Chondrocyte (in vitro differentiated cells): ENCODE data around the gene MAGI3. TPM values are rescaled to one million over a fixed set of nuclear protein-coding genes. Genes with fewer than 3 reads are reported as not detected.

Experiments
- DNase-seq: peaks from one replicate; pipeline ENCODE4 v3.0.0; 2021; ENCODE audit warnings: mixed read lengths, low spot score
- H3K27ac Mint-ChIP-seq: one replicate; pipeline ENCODE4 v1.8.0; 2021; ENCODE audit warnings: mild to moderate bottlenecking, moderate library complexity, mixed read lengths; ENCODE audit not compliant: unreplicated experiment
- H3K27me3 Mint-ChIP-seq: 2 replicates; pipeline ENCODE4 v1.8.0; 2021; ENCODE audit warnings: low read depth, mixed read lengths
- H3K36me3 Mint-ChIP-seq: 2 replicates; pipeline ENCODE4 v1.8.0; 2021; ENCODE audit warnings: low read depth, mixed read lengths
- H3K4me1 Mint-ChIP-seq: 2 replicates; pipeline ENCODE4 v1.8.0; 2021; ENCODE audit warnings: low read depth, mild to moderate bottlenecking, mixed read lengths
- H3K4me3 Mint-ChIP-seq: one replicate; pipeline ENCODE4 v1.8.0; 2021; ENCODE audit warnings: mild to moderate bottlenecking, moderate library complexity, mixed read lengths; ENCODE audit not compliant: unreplicated experiment
- H3K9me3 Mint-ChIP-seq: 2 replicates; pipeline ENCODE4 v1.8.0; 2021; ENCODE audit warnings: low read depth, mixed read lengths
- total RNA-seq: library from RNA; stranded (reverse); gene quantifications from 3 replicates; pipeline ENCODE4 v1.2.1, GENCODE V29; 2021
- TF ChIP-seq, protein P1 (sequence below): fragments of 200-600 bp; sonication (generic); IDR thresholded peaks from 2 replicates; pipeline ENCODE4 v1.5.0; 2021; ENCODE audit warnings: antibody characterized with exemption, mild to moderate bottlenecking, moderate library complexity

Gene MAGI3
- total RNA-seq, 1 donor from 2014 or later, result 8.8 TPM

DNA sequence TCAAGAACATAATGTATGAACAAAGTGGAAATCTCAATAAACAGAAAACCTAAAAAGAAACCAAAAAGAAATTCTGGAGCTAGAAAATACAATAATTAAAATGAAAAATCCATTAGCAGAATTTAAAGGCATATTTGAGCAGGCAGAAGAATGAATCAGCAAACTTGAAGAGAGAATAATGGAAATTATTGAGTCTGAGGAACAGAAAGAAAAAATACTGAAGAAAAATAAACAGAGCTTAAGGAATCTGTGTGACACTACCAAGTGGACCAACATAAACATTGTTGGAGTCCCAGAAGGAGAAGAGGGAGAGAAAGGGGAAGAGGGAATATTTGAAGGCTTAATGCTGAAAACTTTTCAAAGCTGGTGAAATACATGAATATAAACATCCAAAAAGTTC lies 54.5 kb downstream of the MAGI3 start:
- Mint-ChIP-seq H3K27ac (no peak overlapping the region), H3K4me1 (no peaks in the 10 kb centered on the region), H3K9me3 (peaks cover 14% of the 10 kb centered on the region), H3K27me3 (no peaks in the 10 kb centered on the region), H3K36me3 (peaks cover 7% of the 10 kb centered on the region), H3K4me3 (no peak overlapping the region)
- TF ChIP-seq, protein P1, sequence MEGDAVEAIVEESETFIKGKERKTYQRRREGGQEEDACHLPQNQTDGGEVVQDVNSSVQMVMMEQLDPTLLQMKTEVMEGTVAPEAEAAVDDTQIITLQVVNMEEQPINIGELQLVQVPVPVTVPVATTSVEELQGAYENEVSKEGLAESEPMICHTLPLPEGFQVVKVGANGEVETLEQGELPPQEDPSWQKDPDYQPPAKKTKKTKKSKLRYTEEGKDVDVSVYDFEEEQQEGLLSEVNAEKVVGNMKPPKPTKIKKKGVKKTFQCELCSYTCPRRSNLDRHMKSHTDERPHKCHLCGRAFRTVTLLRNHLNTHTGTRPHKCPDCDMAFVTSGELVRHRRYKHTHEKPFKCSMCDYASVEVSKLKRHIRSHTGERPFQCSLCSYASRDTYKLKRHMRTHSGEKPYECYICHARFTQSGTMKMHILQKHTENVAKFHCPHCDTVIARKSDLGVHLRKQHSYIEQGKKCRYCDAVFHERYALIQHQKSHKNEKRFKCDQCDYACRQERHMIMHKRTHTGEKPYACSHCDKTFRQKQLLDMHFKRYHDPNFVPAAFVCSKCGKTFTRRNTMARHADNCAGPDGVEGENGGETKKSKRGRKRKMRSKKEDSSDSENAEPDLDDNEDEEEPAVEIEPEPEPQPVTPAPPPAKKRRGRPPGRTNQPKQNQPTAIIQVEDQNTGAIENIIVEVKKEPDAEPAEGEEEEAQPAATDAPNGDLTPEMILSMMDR, result no peak
- DNase-seq, result no peak

DNA sequence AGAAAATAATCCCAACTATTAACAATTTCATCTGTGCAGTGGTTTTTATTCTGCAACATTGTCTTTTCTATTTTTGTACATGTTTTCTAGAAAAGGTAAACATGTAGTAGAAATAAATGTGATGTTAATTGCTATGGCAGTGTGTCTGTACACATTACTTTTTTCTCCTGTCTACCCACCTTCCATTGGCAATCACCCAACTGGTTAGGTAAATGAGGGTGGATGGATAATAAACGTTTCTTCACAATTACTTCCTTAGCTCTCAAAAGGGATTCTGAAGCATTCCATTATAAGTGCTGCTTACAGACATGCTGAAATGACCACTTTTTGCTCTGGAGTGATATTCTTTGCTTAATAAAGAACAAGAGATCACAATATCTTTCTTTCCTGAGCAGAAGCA lies 61.4 kb downstream of the MAGI3 start:
- peaks cover 3% of the 10 kb centered on the region for H3K9me3 Mint-ChIP-seq
- no peak overlapping the region for H3K27ac Mint-ChIP-seq
- H3K36me3 Mint-ChIP-seq, result no peaks in the 10 kb centered on the region
- H3K4me1 Mint-ChIP-seq, result peaks cover 10% of the 10 kb centered on the region
- no peaks in the 10 kb centered on the region for H3K27me3 Mint-ChIP-seq
- H3K4me3 Mint-ChIP-seq, result no peak overlapping the region
- DNase-seq, result no peak
- TF ChIP-seq, protein P1, result no peak

- DNase-seq, result no peak
- H3K27ac Mint-ChIP-seq, result no peak overlapping the region
- peaks cover 24% of the 10 kb centered on the region for H3K4me1 Mint-ChIP-seq
- H3K4me3 Mint-ChIP-seq, result no peak overlapping the region
- H3K36me3 Mint-ChIP-seq, result no peaks in the 10 kb centered on the region
- H3K9me3 Mint-ChIP-seq, result no peaks in the 10 kb centered on the region
- TF ChIP-seq, protein P1, result peak; percentile 77
- H3K27me3 Mint-ChIP-seq, result no peaks in the 10 kb centered on the region
Measured at GRCh38 chr1:113452921-113453770, 62.8 kb downstream of the MAGI3 start.

- Mint-ChIP-seq H3K27me3 (no peaks in the 10 kb centered on the region), H3K27ac (no peak overlapping the region), H3K4me3 (no peak overlapping the region), H3K4me1 (peaks cover 25% of the 10 kb centered on the region), H3K9me3 (no peaks in the 10 kb centered on the region), H3K36me3 (no peaks in the 10 kb centered on the region)
- no peak for DNase-seq
- TF ChIP-seq, protein P1, result no peak
Measured at GRCh38 chr1:113453771-113454083, 63.4 kb downstream of the MAGI3 start.

GRCh38 chr1:113455374-113455773 lies 65.1 kb downstream of the MAGI3 start:
- Mint-ChIP-seq H3K4me3 (no peak overlapping the region), H3K36me3 (peaks cover 1% of the 10 kb centered on the region), H3K27me3 (no peaks in the 10 kb centered on the region), H3K4me1 (peaks cover 33% of the 10 kb centered on the region), H3K27ac (no peak overlapping the region), H3K9me3 (no peaks in the 10 kb centered on the region)
- TF ChIP-seq, protein P1, result no peak
- no peak for DNase-seq
